GM13977 (cell line): ENCODE results near the gene PTGER1.
"Not testable (repeated sequence)": the region's sequence is repeated elsewhere in the genome, so short reads cannot be mapped to it uniquely, and the experiment has no call there.

Experiments
- DNase-seq: peaks from one replicate; pipeline ENCODE4 v3.0.0; 2012; ENCODE audit warnings: low spot score
- in situ Hi-C: fragments of 300-500 bp; cut with MboI; formaldehyde crosslinking; loops from one replicate; pipeline ENCODE4 v1.12.0; 2022; ENCODE audit warnings: low sequenced_read_pairs, low pct_unique_long_range_greater_than_20kb, mixed read lengths, inconsistent platforms; ENCODE audit not compliant: unreplicated experiment
- TF ChIP-seq, protein P1 (sequence below): IDR thresholded peaks from 2 replicates; pipeline ENCODE4 v1.5.1; 2012; ENCODE audit warnings: mild to moderate bottlenecking, control low read depth; ENCODE audit not compliant: insufficient read depth; ENCODE audit errors: extremely low read depth, missing control alignments

PTGER1 gene

GRCh38 chr19:14467391-14467790 lies 7.8 kb downstream of the PTGER1 start:
- in situ Hi-C loops: no loop called here
- DNase-seq: no peak
- TF ChIP-seq, protein P1, sequence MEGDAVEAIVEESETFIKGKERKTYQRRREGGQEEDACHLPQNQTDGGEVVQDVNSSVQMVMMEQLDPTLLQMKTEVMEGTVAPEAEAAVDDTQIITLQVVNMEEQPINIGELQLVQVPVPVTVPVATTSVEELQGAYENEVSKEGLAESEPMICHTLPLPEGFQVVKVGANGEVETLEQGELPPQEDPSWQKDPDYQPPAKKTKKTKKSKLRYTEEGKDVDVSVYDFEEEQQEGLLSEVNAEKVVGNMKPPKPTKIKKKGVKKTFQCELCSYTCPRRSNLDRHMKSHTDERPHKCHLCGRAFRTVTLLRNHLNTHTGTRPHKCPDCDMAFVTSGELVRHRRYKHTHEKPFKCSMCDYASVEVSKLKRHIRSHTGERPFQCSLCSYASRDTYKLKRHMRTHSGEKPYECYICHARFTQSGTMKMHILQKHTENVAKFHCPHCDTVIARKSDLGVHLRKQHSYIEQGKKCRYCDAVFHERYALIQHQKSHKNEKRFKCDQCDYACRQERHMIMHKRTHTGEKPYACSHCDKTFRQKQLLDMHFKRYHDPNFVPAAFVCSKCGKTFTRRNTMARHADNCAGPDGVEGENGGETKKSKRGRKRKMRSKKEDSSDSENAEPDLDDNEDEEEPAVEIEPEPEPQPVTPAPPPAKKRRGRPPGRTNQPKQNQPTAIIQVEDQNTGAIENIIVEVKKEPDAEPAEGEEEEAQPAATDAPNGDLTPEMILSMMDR: no peak

GRCh38 chr19:14463747-14464146 lies 11.4 kb downstream of the PTGER1 start:
- in situ Hi-C loops: no loop called here
- no peak for DNase-seq
- TF ChIP-seq, protein P1: no peak

DNA sequence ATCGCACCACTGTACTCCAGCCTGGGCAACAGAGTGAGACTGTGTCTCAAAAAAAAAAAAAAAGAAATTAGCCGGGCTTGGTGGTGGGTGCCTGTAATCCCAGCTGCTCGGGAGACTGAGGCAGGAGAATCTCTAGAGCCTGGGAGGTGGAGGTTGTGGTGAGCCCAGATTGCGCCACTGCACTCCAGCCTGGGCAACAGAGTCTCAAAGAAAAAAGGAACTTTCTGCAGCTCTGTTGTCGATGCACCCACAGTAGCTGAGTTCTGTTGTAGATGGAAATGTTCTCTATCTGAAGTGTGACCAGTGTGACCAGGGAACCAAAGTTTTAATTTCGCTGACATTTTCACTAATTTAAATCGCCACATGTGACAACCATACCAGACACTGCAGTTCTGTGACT lies 12.8 kb downstream of the PTGER1 start:
- DNase-seq, in situ Hi-C loops: not testable (repeated sequence)

DNA sequence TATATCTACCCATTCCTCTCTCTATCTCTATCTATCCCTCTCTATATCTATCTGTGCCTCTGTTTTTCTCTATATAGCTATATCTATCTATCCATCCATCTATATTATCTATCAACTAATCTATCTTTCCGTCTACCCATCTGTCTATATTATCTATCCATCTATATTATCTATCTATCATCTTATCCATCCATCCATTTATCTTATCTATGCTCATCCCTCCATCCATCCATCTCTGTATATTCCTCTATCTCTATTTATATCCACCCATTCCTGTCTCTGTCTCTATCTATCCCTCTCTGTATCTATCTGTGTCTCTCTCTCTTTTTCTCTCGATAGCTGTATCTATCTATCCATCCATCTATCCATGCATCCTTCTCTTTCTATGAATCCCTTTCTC lies 14.2 kb downstream of the PTGER1 start:
- DNase-seq: no peak
- in situ Hi-C loops: no loop called here
- TF ChIP-seq, protein P1: no peak

DNA sequence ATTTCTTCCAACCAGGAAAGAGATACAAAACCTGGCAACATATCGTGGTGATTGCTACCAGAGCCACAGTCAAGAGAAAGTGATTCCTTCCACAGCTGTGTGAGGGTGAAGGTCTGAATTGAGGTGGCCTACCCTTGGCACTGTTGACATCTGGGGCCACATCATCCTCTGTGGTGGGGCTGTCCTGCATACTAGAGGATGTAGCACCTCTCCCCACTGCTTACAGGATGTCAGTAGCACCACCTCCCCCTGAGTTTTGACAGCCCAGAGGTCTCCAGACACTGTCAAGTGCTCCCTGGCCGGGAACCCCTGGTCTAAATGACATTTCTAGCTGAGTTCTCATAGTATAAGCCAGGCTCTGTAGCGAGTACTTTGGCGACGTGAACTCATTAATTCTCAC lies 15.5 kb downstream of the PTGER1 start:
- TF ChIP-seq, protein P1: no peak
- no peak for DNase-seq
- in situ Hi-C loops: no loop called here

GRCh38 chr19:14452303-14452702 lies 22.9 kb downstream of the PTGER1 start:
- DNase-seq, in situ Hi-C loops: not testable (repeated sequence)

- in situ Hi-C loops: no loop called here
Measured at GRCh38 chr19:14450876-14451275, 24.3 kb downstream of the PTGER1 start.

More at GRCh38 chr19:14450876-14451275, 24.3 kb downstream of the PTGER1 start:
- TF ChIP-seq, protein P1: no peak
- no peak for DNase-seq
